ENCODE measurements around the gene CARTPT.
A peak's percentile ranks its signal among the peaks of the same experiment; 100 is the strongest.

The CARTPT gene

GRCh38 chr5:71737931-71738539 lies 19.0 kb downstream of the CARTPT start:
- DNase-seq (ENCODE audit: low read depth) = no peak

GRCh38 chr5:71738662-71739361 lies 19.7 kb downstream of the CARTPT start:
- no peak for DNase-seq (ENCODE audit: low read depth)

- DNase-seq (ENCODE audit: low read depth) = no peak
Observed at GRCh38 chr5:71740015-71740753, 21.1 kb downstream of the CARTPT start.

GRCh38 chr5:71743155-71743554 lies 24.1 kb downstream of the CARTPT start:
- no peak for DNase-seq (ENCODE audit: low read depth)

- no peak for DNase-seq (ENCODE audit: low read depth)
Observed at GRCh38 chr5:71744009-71744790, 25.1 kb downstream of the CARTPT start.

GRCh38 chr5:71747182-71747581 lies 28.1 kb downstream of the CARTPT start:
- no peak for DNase-seq (ENCODE audit: low read depth)

GRCh38 chr5:71748360-71748759 lies 29.3 kb downstream of the CARTPT start:
- DNase-seq (ENCODE audit: low read depth) = no peak

- DNase-seq (ENCODE audit: low read depth) = no peak
Observed at GRCh38 chr5:71751422-71751821, 32.3 kb downstream of the CARTPT start.

- DNase-seq (ENCODE audit: low read depth) = no peak
Observed at GRCh38 chr5:71752441-71753190, 33.5 kb downstream of the CARTPT start.

GRCh38 chr5:71757590-71758543 lies 38.8 kb downstream of the CARTPT start:
- DNase-seq (ENCODE audit: low read depth) = peak; percentile 15

- DNase-seq (ENCODE audit: low read depth) = no peak
Observed at GRCh38 chr5:71762826-71763225, 43.8 kb downstream of the CARTPT start.

GRCh38 chr5:71767661-71768060 lies 48.6 kb downstream of the CARTPT start:
- DNase-seq (ENCODE audit: low read depth) = no peak

GRCh38 chr5:71769287-71769686 lies 50.2 kb downstream of the CARTPT start:
- DNase-seq (ENCODE audit: low read depth) = no peak

GRCh38 chr5:71770381-71770780 lies 51.3 kb downstream of the CARTPT start:
- no peak for DNase-seq (ENCODE audit: low read depth)

All from activated T-cell treated with anti-CD3 and anti-CD28 coated beads for 48 hours (primary cell).